DOHH2 (cell line): ENCODE results near the gene STMN3.

Experiments
- H3F3A ChIP-seq: fragments of 200-600 bp; sonication (generic), shearing (Covaris generic); 2 replicates; pipeline ENCODE4 v1.6.0; 2016; ENCODE audit warnings: antibody characterized with exemption, mild to moderate bottlenecking; ENCODE audit not compliant: control insufficient read depth, insufficient read depth
- H3K27ac ChIP-seq: fragments of 200-600 bp; sonication (generic); 2 replicates; pipeline ENCODE4 v1.5.1; 2014; ENCODE audit warnings: low read depth, mild to moderate bottlenecking, low read length, moderate library complexity
- H3K27me3 ChIP-seq: fragments of 200-600 bp; sonication (generic); 2 replicates; pipeline ENCODE4 v1.6.1; 2014; ENCODE audit warnings: mild to moderate bottlenecking, low read length, mixed read lengths; ENCODE audit not compliant: control insufficient read depth
- H3K36me3 ChIP-seq: fragments of 200-600 bp; sonication (generic); 2 replicates; pipeline ENCODE4 v1.6.1; 2014; ENCODE audit warnings: mild to moderate bottlenecking, low read length, moderate library complexity, mixed read lengths; ENCODE audit not compliant: control insufficient read depth
- H3K4me1 ChIP-seq: fragments of 200-600 bp; sonication (generic); 2 replicates; pipeline ENCODE4 v1.6.1; 2014; ENCODE audit warnings: mild to moderate bottlenecking, low read length, mixed read lengths; ENCODE audit not compliant: control insufficient read depth
- H3K4me2 ChIP-seq: fragments of 200-600 bp; sonication (generic); 2 replicates; pipeline ENCODE4 v1.6.0; 2014; ENCODE audit warnings: mild to moderate bottlenecking, low read length, moderate library complexity
- H3K4me3 ChIP-seq: fragments of 200-600 bp; sonication (generic); 2 replicates; pipeline ENCODE4 v1.5.1; 2014; ENCODE audit warnings: mild to moderate bottlenecking, low read length, mixed read lengths
- H3K79me2 ChIP-seq: fragments of 200-600 bp; sonication (generic); 2 replicates; pipeline ENCODE4 v1.6.1; 2014; ENCODE audit warnings: mild to moderate bottlenecking, low read length, mixed read lengths; ENCODE audit not compliant: control insufficient read depth
- H3K9me2 ChIP-seq: fragments of 200-600 bp; sonication (generic); replicated peaks from 2 replicates; pipeline ENCODE4 v1.6.1; 2014; ENCODE audit warnings: mild to moderate bottlenecking, low read length, mixed read lengths; ENCODE audit not compliant: control insufficient read depth
- H3K9me3 ChIP-seq: fragments of 200-600 bp; sonication (generic); 2 replicates; pipeline ENCODE4 v1.6.1; 2014; ENCODE audit warnings: antibody characterized with exemption, low read length, mixed read lengths; ENCODE audit not compliant: control insufficient read depth, insufficient read depth
- H4K20me1 ChIP-seq: fragments of 200-600 bp; sonication (generic); 2 replicates; pipeline ENCODE4 v1.6.0; 2014; ENCODE audit warnings: low read depth, mild to moderate bottlenecking, antibody characterized with exemption, low read length, moderate library complexity; ENCODE audit not compliant: control insufficient read depth, insufficient read depth
- EZH2phosphoT487 ChIP-seq: fragments of 200-600 bp; sonication (generic); IDR thresholded peaks from 2 replicates; pipeline ENCODE4 v1.6.1; 2017; ENCODE audit warnings: borderline replicate concordance, mild to moderate bottlenecking, antibody characterized with exemption, low read length, moderate library complexity, mixed read lengths
- TF ChIP-seq, protein P1 (sequence below): fragments of 200-600 bp; sonication (generic); IDR thresholded peaks from one replicate; pipeline ENCODE4 v1.5.1; 2014; ENCODE audit warnings: antibody characterized with exemption, mild to moderate bottlenecking, low read depth, low read length; ENCODE audit not compliant: poor library complexity, severe bottlenecking

STMN3 gene

GRCh38 chr20:63618291-63618980, 34.8 kb downstream of the STMN3 start:
- H3K79me2 ChIP-seq, result peaks cover 54% of the 10 kb centered on the region

DNA sequence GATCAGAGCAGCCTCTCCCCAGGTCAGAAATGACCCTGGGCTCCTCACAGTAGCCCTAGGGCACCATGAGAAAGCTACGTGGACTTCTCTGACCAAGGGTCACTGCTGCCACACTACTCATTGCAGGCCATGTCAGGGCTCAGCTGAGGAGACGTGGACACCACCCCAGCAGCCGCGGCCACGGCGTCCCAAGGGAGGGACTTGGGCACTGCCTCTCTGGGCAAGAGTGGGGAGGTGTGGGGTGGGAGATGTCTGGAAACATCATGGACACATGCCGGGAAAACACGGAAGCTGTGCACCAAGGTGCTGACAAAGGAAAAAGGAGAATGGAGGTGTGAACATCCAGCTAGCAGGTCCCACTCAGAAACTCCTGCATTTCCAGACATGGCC, 35.4 kb downstream of the STMN3 start:
- no peaks in the 10 kb centered on the region for H3K9me2 ChIP-seq
- no peaks in the 10 kb centered on the region for H3K9me3 ChIP-seq
- no peaks in the 10 kb centered on the region for H4K20me1 ChIP-seq
- H3F3A ChIP-seq, result no peaks in the 10 kb centered on the region
- H3K4me1 ChIP-seq, result no peaks in the 10 kb centered on the region
- no peak overlapping the region for H3K4me2 ChIP-seq
- no peak for TF ChIP-seq EZH2phosphoT487
- TF ChIP-seq, protein P1, sequence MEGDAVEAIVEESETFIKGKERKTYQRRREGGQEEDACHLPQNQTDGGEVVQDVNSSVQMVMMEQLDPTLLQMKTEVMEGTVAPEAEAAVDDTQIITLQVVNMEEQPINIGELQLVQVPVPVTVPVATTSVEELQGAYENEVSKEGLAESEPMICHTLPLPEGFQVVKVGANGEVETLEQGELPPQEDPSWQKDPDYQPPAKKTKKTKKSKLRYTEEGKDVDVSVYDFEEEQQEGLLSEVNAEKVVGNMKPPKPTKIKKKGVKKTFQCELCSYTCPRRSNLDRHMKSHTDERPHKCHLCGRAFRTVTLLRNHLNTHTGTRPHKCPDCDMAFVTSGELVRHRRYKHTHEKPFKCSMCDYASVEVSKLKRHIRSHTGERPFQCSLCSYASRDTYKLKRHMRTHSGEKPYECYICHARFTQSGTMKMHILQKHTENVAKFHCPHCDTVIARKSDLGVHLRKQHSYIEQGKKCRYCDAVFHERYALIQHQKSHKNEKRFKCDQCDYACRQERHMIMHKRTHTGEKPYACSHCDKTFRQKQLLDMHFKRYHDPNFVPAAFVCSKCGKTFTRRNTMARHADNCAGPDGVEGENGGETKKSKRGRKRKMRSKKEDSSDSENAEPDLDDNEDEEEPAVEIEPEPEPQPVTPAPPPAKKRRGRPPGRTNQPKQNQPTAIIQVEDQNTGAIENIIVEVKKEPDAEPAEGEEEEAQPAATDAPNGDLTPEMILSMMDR, result no peak
- H3K36me3 ChIP-seq, result peaks cover 38% of the 10 kb centered on the region
- no peaks in the 10 kb centered on the region for H3K27me3 ChIP-seq
- no peak overlapping the region for H3K4me3 ChIP-seq
- peaks cover 52% of the 10 kb centered on the region for H3K79me2 ChIP-seq
- H3K27ac ChIP-seq, result no peak overlapping the region

More at GRCh38 chr20:63618291-63618980, 34.8 kb downstream of the STMN3 start:
- no peaks in the 10 kb centered on the region for H3K9me2 ChIP-seq
- peaks cover 38% of the 10 kb centered on the region for H3K36me3 ChIP-seq
- H3K27me3 ChIP-seq, result no peaks in the 10 kb centered on the region
- no peaks in the 10 kb centered on the region for H3F3A ChIP-seq
- no peaks in the 10 kb centered on the region for H3K9me3 ChIP-seq
- H3K4me2 ChIP-seq, result no peak overlapping the region
- H3K4me3 ChIP-seq, result no peak overlapping the region
- no peak overlapping the region for H3K27ac ChIP-seq
- H3K4me1 ChIP-seq, result no peaks in the 10 kb centered on the region
- TF ChIP-seq EZH2phosphoT487, result no peak
- TF ChIP-seq, protein P1, result no peak
- no peaks in the 10 kb centered on the region for H4K20me1 ChIP-seq

DNA sequence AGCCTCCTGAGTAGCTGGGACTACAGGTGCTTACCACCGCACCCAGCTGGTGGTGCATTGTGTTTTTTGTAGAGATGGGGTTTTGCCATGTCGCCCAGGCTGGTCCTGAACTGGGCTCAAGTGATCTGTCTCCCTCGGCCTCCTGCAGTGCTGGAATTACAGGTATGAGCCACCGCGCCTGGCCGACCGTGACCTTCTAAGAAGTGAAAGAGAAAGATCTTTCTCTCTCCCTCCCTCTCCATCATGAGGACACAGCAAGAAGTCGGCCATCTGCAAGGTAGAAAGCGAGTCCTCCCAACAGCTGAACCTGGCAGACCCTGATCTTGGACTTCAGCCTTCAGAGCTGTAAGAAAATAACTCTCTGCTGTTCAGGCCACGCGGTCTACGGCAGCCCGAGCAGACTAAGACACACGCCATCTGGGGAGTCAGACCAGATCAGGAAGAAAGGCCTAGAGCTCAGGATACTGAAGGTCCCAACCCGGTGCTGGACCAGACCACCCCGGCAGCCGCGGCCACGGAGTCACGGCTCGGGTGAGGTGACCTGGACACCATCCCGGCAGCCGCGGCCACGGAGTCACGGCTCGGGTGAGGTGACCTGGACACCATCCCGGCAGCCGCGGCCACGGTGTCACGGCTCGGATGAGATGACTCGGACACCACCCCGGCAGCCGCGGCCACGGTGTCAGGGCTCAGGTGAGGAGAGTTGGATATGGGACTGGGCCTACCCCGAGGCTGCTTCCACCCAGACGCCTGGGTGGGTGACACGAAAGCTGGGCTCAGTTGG, 35.9 kb downstream of the STMN3 start:
- no peak for TF ChIP-seq EZH2phosphoT487
- TF ChIP-seq, protein P1, result no peak
- Histone ChIP-seq H3K36me3 (peaks cover 38% of the 10 kb centered on the region), H3K4me2 (no peak overlapping the region), H3K9me2 (no peaks in the 10 kb centered on the region), H3K4me1 (no peaks in the 10 kb centered on the region), H3K4me3 (no peak overlapping the region), H3K9me3 (no peaks in the 10 kb centered on the region), H3F3A (no peaks in the 10 kb centered on the region), H3K27me3 (no peaks in the 10 kb centered on the region), H4K20me1 (no peaks in the 10 kb centered on the region), H3K27ac (no peak overlapping the region), H3K79me2 (peaks cover 52% of the 10 kb centered on the region)
